Gastrocnemius medialis (tissue), 4 donors: ENCODE results near the gene FCN2. TPM values are rescaled to one million over a fixed set of nuclear protein-coding genes. Genes with fewer than 3 reads are reported as not detected.

ENCODE experiments used
- ATAC-seq, 2 donors: fragments of 150-250 bp; one replicate each; pipeline ENCODE4 v1.9.1; 2016
- DNase-seq, 2 donors: peaks; one replicate each; pipeline ENCODE4 v3.0.0-alpha.2; 2019
- H3K27ac ChIP-seq, 4 donors: fragments of 200-600 bp; sonication (generic); 1 replicate in 1 of 4; 2 replicates in 3 of 4; pipeline ENCODE4 v1.5.1; 2016 to 2018; ENCODE audit warnings: mild to moderate bottlenecking in 2 of 4, moderate library complexity in 1 of 4
- H3K27me3 ChIP-seq, 3 donors: fragments of 200-600 bp; sonication (generic) in 2 of 3; 1 replicate in 1 of 3; 2 replicates in 2 of 3; pipeline versions ENCODE4 v1.5.1 to v1.6.0; 2016 to 2019; ENCODE audit warnings: mild to moderate bottlenecking in 1 of 3, moderate library complexity in 1 of 3
- H3K36me3 ChIP-seq, 2 donors: fragments of 200-600 bp; sonication (generic) in 1 of 2; one replicate each; pipeline ENCODE4 v1.5.1; 2017 to 2018
- H3K4me1 ChIP-seq, 2 donors: fragments of 200-600 bp; sonication (generic) in 1 of 2; one replicate each; pipeline ENCODE4 v1.5.1; 2016 to 2017; ENCODE audit warnings: mild to moderate bottlenecking in 2 of 2
- H3K4me3 ChIP-seq, 4 donors: fragments of 200-600 bp; sonication (generic) in 3 of 4; 1 replicate in 1 of 4; 2 replicates in 3 of 4; pipeline ENCODE4 v1.5.1; 2016 to 2019; ENCODE audit warnings: mild to moderate bottlenecking in 2 of 4
- H3K9me3 ChIP-seq, 3 donors: fragments of 200-600 bp; sonication (generic) in 2 of 3; 1 replicate in 1 of 3; 2 replicates in 2 of 3; pipeline ENCODE4 v1.5.1; 2016 to 2019
- POLR2A ChIP-seq, 2 donors: fragments of 450-650 bp; IDR thresholded peaks; one replicate each; pipeline ENCODE4 v1.6.1; 2017; ENCODE audit warnings: antibody characterized with exemption in 2 of 2, mild to moderate bottlenecking in 2 of 2, moderate library complexity in 2 of 2
- in situ Hi-C, 4 donors: fragments of 200-750 bp; cut with MboI; loops; one replicate each; pipeline versions ENCODE4 v1.15.0 to v1.8.0; 2017; ENCODE audit warnings: low sequenced_read_pairs in 4 of 4
- intact Hi-C: fragments of 100-400 bp; cut with DNase I; formaldehyde crosslinking; loops from one replicate; pipeline ENCODE4 v1.15.1; 2023; ENCODE audit warnings: low total_unique reads
- total RNA-seq, 4 donors: library from RNA; depleted of rRNA; stranded (reverse); fragments of >200 nt; gene quantifications; one replicate each; pipeline versions ENCODE4 v1.1.0 to v1.2.3, GENCODE V29; 2016
- TF ChIP-seq, protein P1 (sequence below), 5 experiments: fragments of 450-650 bp in 3 of 5; fragments of 200-600 bp in 2 of 5; sonication (generic) in 2 of 5; IDR thresholded peaks in 4 of 5; conservative IDR thresholded peaks in 1 of 5; 1 replicate in 4 of 5; 2 replicates in 1 of 5; pipeline ENCODE4 v1.5.1; 2016 to 2019; ENCODE audit warnings: antibody characterized with exemption in 5 of 5, mild to moderate bottlenecking in 3 of 5, moderate library complexity in 3 of 5

Gene FCN2
- total RNA-seq, 4 donors from 2014 or later = not detected

DNA sequence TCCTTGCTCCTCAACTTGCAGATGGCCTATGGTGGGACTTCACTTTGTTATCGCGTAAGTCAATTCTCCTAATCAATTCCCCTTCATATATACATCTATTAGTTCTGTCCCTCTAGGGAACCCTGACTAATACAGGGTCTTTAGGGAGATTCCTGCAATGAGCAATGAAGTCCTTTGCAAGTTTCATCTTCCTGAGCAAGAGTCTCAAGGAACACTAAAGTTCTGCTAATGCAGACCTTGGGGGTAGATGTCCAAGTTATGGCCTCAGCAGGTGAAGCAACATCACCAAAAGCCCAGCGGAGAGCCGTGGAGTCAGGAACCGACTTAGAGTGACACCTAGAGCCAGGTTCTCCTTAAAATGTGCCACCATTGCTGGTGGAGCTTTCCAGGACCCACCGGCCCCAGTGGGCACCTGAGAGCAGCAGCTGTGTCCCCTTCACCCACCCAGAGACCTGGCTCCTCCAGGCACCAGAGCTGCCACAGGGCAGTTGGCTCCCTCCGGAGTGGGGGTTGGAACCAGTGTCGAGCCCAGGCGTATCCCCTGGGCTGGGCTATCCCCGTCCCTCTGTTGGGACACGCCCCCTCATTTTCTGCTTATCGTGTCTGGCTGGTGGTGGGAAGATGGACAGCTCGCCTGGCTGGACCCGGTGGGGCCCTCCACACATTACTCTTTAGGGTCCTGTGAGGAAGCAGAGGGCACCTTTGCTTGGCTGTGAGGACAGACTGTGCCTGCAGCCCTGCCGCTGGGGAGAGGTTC lies 48.0 kb downstream of the FCN2 start:
- peaks cover 0 to 7% (median 6%) of the 10 kb centered on the region in 3 donors for H3K27me3 ChIP-seq
- ATAC-seq = no peak
- TF ChIP-seq, protein P1, sequence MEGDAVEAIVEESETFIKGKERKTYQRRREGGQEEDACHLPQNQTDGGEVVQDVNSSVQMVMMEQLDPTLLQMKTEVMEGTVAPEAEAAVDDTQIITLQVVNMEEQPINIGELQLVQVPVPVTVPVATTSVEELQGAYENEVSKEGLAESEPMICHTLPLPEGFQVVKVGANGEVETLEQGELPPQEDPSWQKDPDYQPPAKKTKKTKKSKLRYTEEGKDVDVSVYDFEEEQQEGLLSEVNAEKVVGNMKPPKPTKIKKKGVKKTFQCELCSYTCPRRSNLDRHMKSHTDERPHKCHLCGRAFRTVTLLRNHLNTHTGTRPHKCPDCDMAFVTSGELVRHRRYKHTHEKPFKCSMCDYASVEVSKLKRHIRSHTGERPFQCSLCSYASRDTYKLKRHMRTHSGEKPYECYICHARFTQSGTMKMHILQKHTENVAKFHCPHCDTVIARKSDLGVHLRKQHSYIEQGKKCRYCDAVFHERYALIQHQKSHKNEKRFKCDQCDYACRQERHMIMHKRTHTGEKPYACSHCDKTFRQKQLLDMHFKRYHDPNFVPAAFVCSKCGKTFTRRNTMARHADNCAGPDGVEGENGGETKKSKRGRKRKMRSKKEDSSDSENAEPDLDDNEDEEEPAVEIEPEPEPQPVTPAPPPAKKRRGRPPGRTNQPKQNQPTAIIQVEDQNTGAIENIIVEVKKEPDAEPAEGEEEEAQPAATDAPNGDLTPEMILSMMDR (IDR thresholded peaks at IDR 0.05 in 4 of 5, conservative IDR thresholded peaks at IDR 0.05 in 1 of 5) = no peak
- no peak for TF ChIP-seq POLR2A (IDR thresholded peaks at IDR 0.05)
- in situ Hi-C loops (no loop called here), intact Hi-C loops (no loop called here)
- H3K27ac ChIP-seq = no peak overlapping the region
- no peaks in the 10 kb centered on the region for H3K36me3 ChIP-seq
- no peak overlapping the region for H3K4me3 ChIP-seq
- H3K4me1 ChIP-seq = no peaks in the 10 kb centered on the region
- H3K9me3 ChIP-seq = no peaks in the 10 kb centered on the region
- no peak for DNase-seq

DNA sequence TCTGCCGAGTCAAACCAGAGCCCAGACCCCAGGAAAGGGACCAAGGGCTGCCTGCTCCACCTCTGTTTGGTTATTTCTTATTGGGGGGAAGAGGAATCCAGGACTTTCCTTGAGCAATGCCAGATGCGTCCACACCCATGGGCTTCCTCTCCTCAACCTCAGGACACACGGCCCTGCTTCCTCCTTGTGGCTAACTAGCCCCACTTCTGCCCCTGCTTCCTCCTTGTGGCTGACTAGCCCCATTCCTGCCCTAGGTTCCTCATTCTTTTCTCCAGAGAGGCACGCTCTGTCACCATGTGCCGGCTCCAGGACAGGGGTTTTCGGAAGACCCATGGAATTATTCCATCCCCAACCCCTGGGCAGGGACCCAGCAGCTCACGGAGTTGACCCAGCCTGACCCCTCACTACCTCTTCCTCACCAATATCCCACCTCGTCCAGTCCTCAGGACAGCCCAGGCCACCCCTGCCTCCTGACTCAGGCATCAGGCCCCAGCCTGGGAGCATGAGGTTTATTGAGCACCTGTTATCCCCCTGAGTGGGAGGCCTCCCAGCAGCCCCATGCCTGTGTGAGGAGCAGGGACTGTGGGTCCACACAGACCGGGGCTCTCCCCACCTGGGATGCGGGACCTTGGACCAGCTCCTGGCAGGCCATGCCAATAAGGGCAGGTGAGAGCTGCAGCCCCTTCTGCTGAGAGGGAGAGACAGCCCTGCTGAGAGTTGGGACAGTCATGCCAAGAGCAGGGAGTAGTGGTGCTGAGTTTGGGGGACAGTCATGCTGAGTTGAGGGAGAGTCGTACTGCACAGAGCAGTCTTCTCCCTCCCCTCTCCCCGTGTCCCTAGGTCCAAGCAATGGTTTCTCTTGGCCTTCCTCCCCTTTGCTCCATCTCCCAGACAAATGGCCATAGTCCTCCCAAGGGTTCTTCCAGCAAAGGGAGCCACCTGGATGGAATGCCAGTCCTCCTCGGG lies 48.9 kb downstream of the FCN2 start:
- no peaks in the 10 kb centered on the region for H3K9me3 ChIP-seq
- H3K36me3 ChIP-seq = no peaks in the 10 kb centered on the region
- no peak overlapping the region for H3K27ac ChIP-seq
- no peak for TF ChIP-seq POLR2A (IDR thresholded peaks at IDR 0.05)
- TF ChIP-seq, protein P1 (IDR thresholded peaks at IDR 0.05 in 4 of 5, conservative IDR thresholded peaks at IDR 0.05 in 1 of 5) = no peak
- intact Hi-C loops = no loop called here
- no peak for ATAC-seq
- H3K27me3 ChIP-seq = peaks cover 0 to 7% (median 7%) of the 10 kb centered on the region in 3 donors
- H3K4me1 ChIP-seq = no peaks in the 10 kb centered on the region
- in situ Hi-C loops = no loop called here
- H3K4me3 ChIP-seq = no peak overlapping the region
- peak; percentile 28 to 47 for DNase-seq

DNA sequence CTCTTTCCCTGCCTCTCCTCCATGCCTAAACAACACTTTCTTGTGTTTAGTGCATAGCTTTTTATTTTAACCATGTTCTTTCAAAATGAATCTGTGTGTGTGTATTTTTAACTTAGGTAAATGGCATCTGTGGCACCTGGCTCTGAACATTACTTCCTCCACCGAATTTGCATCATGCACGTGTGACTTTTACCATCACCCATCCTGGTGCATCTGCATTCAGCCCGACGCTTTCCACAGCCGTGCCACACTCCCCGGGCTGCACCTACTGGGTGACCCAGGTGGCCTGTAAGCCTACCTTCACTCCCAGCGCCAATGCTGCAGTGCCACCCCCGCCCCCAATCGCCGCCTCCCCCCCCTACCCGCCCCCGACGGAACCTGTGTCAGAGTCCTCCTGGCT lies 49.8 kb downstream of the FCN2 start:
- ATAC-seq (no peak), DNase-seq (no peak)
- Histone ChIP-seq H3K4me3 (no peak overlapping the region), H3K27me3 (peaks cover 0 to 7% (median 7%) of the 10 kb centered on the region in 3 donors), H3K36me3 (no peaks in the 10 kb centered on the region), H3K4me1 (no peaks in the 10 kb centered on the region), H3K9me3 (no peaks in the 10 kb centered on the region), H3K27ac (no peak overlapping the region)
- in situ Hi-C loops = no loop called here
- no peak for TF ChIP-seq POLR2A (IDR thresholded peaks at IDR 0.05)
- TF ChIP-seq, protein P1 (IDR thresholded peaks at IDR 0.05 in 4 of 5, conservative IDR thresholded peaks at IDR 0.05 in 1 of 5) = no peak
- intact Hi-C loops = no loop called here

DNA sequence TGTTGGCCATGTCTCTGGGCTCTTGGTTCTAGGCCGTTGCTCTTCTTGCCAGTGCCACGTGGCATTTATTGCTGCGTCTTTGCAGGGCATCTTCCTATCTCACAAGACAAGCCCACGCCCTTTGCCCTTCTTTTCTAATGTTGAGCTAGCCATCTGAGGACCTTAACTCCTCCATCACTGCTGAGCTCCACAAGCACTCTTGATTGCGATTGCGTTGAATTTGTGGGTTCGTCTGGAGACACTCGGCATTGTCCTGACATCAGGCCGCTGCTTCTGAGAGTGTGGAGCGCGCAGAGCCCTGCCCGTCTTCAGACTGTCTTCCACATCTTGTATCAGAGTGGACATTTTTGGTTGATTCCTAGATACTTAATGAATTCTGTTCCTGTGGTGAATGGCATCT lies 51.6 kb downstream of the FCN2 start:
- no peak for TF ChIP-seq POLR2A (IDR thresholded peaks at IDR 0.05)
- H3K4me1 ChIP-seq = no peaks in the 10 kb centered on the region
- H3K4me3 ChIP-seq = no peak overlapping the region
- in situ Hi-C loops (no loop called here), intact Hi-C loops (no loop called here)
- H3K27ac ChIP-seq = no peak overlapping the region
- DNase-seq = no peak
- H3K9me3 ChIP-seq = no peaks in the 10 kb centered on the region
- no peak for ATAC-seq
- H3K36me3 ChIP-seq = no peaks in the 10 kb centered on the region
- H3K27me3 ChIP-seq = peaks cover 0 to 16% (median 11%) of the 10 kb centered on the region in 3 donors

DNA sequence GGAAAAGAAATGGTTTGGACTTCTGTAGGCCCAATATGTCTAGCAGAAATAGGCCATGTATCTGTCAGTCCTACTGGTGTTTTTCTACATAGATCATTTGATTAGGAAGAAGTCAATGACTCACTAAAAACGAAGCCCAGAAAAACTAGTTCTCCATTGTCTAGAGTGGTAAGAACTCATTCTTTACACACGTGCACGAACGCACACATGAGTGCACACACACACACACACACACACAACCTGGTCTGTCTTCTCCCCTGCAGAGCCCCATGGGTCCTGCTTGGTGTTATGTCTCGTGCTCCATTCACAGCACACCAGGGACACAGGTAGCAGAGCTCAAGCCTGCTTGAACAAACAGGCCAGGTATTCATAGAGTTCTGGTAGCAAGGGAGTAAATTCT lies 52.0 kb downstream of the FCN2 start:
- no peaks in the 10 kb centered on the region for H3K9me3 ChIP-seq
- TF ChIP-seq, protein P1 (IDR thresholded peaks at IDR 0.05 in 4 of 5, conservative IDR thresholded peaks at IDR 0.05 in 1 of 5) = no peak
- TF ChIP-seq POLR2A (IDR thresholded peaks at IDR 0.05) = no peak
- H3K4me1 ChIP-seq = no peaks in the 10 kb centered on the region
- no peaks in the 10 kb centered on the region for H3K36me3 ChIP-seq
- no peak for DNase-seq
- in situ Hi-C loops = no loop called here
- no peak overlapping the region for H3K4me3 ChIP-seq
- no peak overlapping the region for H3K27ac ChIP-seq
- H3K27me3 ChIP-seq = peaks cover 0 to 16% (median 11%) of the 10 kb centered on the region in 3 donors
- no peak for ATAC-seq
- intact Hi-C loops = no loop called here
